Neural cell (in vitro differentiated cells): ENCODE measurements around the gene MMUT. TPM values are rescaled to one million over a fixed set of nuclear protein-coding genes. Genes with fewer than 3 reads are reported as not detected.
A peak's percentile ranks its signal among the peaks of the same experiment; 100 is the strongest.

Experiments used
- H2AFZ ChIP-seq: fragments of 200-600, 300-800 bp; sonication (generic), shearing (Covaris generic); 2 replicates; pipeline ENCODE4 v1.6.0; 2014; ENCODE audit warnings: low read depth, mild to moderate bottlenecking, antibody characterized with exemption, low read length, moderate library complexity
- H3F3A ChIP-seq: fragments of 200-600 bp; shearing (Covaris generic); 2 replicates; pipeline ENCODE4 v1.6.1; 2016; ENCODE audit warnings: mild to moderate bottlenecking, moderate library complexity, mixed read lengths, antibody characterized with exemption, low read length; ENCODE audit not compliant: insufficient read depth, poor library complexity, severe bottlenecking
- H3K27ac ChIP-seq: fragments of 200-600, 300-800 bp; sonication (generic), shearing (Covaris generic); 2 replicates; pipeline ENCODE4 v1.5.1; 2014; ENCODE audit warnings: mild to moderate bottlenecking, low read length, moderate library complexity
- H3K27me3 ChIP-seq: fragments of 300-800, 200-600 bp; sonication (generic), shearing (Covaris generic); 2 replicates; pipeline ENCODE4 v1.6.0; 2014; ENCODE audit warnings: mild to moderate bottlenecking, low read depth, low read length, moderate library complexity; ENCODE audit not compliant: insufficient read depth
- H3K36me3 ChIP-seq: fragments of 300-800, 200-600 bp; sonication (generic), shearing (Covaris generic); 2 replicates; pipeline ENCODE4 v1.5.1; 2014; ENCODE audit warnings: mild to moderate bottlenecking, antibody characterized with exemption, low read length, moderate library complexity; ENCODE audit not compliant: insufficient read depth
- H3K4me2 ChIP-seq: fragments of 300-800, 200-600 bp; sonication (generic), shearing (Covaris generic); 2 replicates; pipeline ENCODE4 v1.6.0; 2014; ENCODE audit warnings: mild to moderate bottlenecking, low read length
- H3K4me3 ChIP-seq: fragments of 300-800, 200-600 bp; sonication (generic), shearing (Covaris generic); 2 replicates; pipeline ENCODE4 v1.5.1; 2014; ENCODE audit warnings: mild to moderate bottlenecking, low read length, moderate library complexity
- H3K79me2 ChIP-seq: fragments of 200-600 bp; shearing (Covaris generic); replicated peaks from 2 replicates; pipeline ENCODE4 v1.6.0; 2014; ENCODE audit warnings: mild to moderate bottlenecking, low read length, moderate library complexity; ENCODE audit not compliant: insufficient read depth
- H3K9ac ChIP-seq: fragments of 300-800, 200-600 bp; sonication (generic), shearing (Covaris generic); 2 replicates; pipeline ENCODE4 v1.6.1; 2016; ENCODE audit warnings: mild to moderate bottlenecking, low read length, mixed read lengths
- H3K9me2 ChIP-seq: fragments of 200-600 bp; shearing (Covaris generic); 2 replicates; pipeline ENCODE4 v1.6.1; 2016; ENCODE audit warnings: mild to moderate bottlenecking, low read length, mixed read lengths; ENCODE audit not compliant: insufficient read depth
- H3K9me3 ChIP-seq: fragments of 200-600, 300-800 bp; sonication (generic), shearing (Covaris generic); 2 replicates; pipeline ENCODE4 v1.6.1; 2016; ENCODE audit warnings: mild to moderate bottlenecking, mixed run types, low read length, moderate library complexity, mixed read lengths
- H4K20me1 ChIP-seq: fragments of 200-600 bp; shearing (Covaris generic); 2 replicates; pipeline ENCODE4 v1.6.1; 2016; ENCODE audit warnings: mild to moderate bottlenecking, mixed run types; ENCODE audit not compliant: insufficient read depth
- EP300 ChIP-seq: fragments of 450-650 bp; conservative IDR thresholded peaks from 2 replicates; pipeline ENCODE4 v1.6.1; 2014; ENCODE audit warnings: antibody characterized with exemption, mild to moderate bottlenecking, moderate library complexity; ENCODE audit not compliant: poor library complexity, severe bottlenecking
- EZH2 ChIP-seq: fragments of 200-600, 300-800 bp; shearing (Covaris generic), sonication (generic); IDR thresholded peaks from 2 replicates; pipeline ENCODE4 v1.6.1; 2014; ENCODE audit warnings: antibody characterized with exemption, low read length, borderline replicate concordance, mild to moderate bottlenecking; ENCODE audit not compliant: insufficient read depth, poor library complexity, severe bottlenecking
- MXI1 ChIP-seq: fragments of 450-650 bp; conservative IDR thresholded peaks from 2 replicates; pipeline ENCODE4 v1.6.1; 2014; ENCODE audit warnings: antibody characterized with exemption, mild to moderate bottlenecking; ENCODE audit not compliant: poor library complexity, severe bottlenecking
- POLR2AphosphoS5 ChIP-seq: IDR thresholded peaks from 2 replicates; pipeline ENCODE4 v1.6.1; 2012
- RAD21 ChIP-seq: fragments of 450-650 bp; conservative IDR thresholded peaks from 2 replicates; pipeline ENCODE4 v1.6.1; 2014; ENCODE audit warnings: antibody characterized with exemption, mild to moderate bottlenecking, moderate library complexity
- SMC3 ChIP-seq: fragments of 450-650 bp; conservative IDR thresholded peaks from 2 replicates; pipeline ENCODE4 v1.6.1; 2014; ENCODE audit warnings: antibody characterized with exemption, mild to moderate bottlenecking, moderate library complexity; ENCODE audit not compliant: poor library complexity
- TAF1 ChIP-seq: IDR thresholded peaks from 2 replicates; pipeline ENCODE4 v1.6.1; 2012; ENCODE audit warnings: low read depth
- polyA plus RNA-seq: library from polyadenylated mRNA; depleted of rRNA; stranded (reverse); fragments of >200 nt; gene quantifications from 2 replicates; pipeline ENCODE4 v1.2.3, GENCODE V29; 2014
- TF ChIP-seq, protein P1 (sequence below): IDR thresholded peaks from 2 replicates; pipeline ENCODE4 v1.6.1; 2012; ENCODE audit warnings: borderline replicate concordance
- TF ChIP-seq, protein P2 (sequence below): fragments of 450-650 bp; IDR thresholded peaks from 2 replicates; pipeline ENCODE4 v1.5.1; 2014; ENCODE audit warnings: antibody characterized with exemption, mild to moderate bottlenecking, moderate library complexity; ENCODE audit not compliant: poor library complexity, severe bottlenecking

MMUT gene
- polyA plus RNA-seq, 1 donor from 2014 or later: 24.0 TPM

DNA sequence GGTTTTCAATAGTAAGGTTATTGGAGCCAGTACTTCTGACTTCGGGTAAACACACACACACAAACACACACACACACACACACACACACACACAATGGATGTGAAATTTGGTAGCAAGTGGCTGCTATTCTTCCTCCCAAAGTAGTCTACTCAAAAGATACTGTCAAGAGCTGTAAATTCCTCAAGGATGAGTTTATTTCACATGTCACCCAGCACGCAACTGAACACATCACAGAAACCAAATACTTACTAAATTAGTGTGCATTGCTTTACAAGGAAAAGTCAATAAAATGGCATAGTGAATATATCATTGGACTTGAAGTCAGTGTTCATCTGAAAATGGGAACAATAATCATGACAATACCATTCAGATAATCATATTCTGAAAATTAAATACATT, 32.9 kb downstream of the MMUT start:
- no peak overlapping the region for H3K27ac ChIP-seq
- no peak overlapping the region for H3K4me2 ChIP-seq
- H2AFZ ChIP-seq: no peak overlapping the region
- H3K9me3 ChIP-seq: no peaks in the 10 kb centered on the region
- no peak overlapping the region for H3K4me3 ChIP-seq
- no peak for TF ChIP-seq EZH2
- TF ChIP-seq SMC3: no peak
- TF ChIP-seq, protein P1, sequence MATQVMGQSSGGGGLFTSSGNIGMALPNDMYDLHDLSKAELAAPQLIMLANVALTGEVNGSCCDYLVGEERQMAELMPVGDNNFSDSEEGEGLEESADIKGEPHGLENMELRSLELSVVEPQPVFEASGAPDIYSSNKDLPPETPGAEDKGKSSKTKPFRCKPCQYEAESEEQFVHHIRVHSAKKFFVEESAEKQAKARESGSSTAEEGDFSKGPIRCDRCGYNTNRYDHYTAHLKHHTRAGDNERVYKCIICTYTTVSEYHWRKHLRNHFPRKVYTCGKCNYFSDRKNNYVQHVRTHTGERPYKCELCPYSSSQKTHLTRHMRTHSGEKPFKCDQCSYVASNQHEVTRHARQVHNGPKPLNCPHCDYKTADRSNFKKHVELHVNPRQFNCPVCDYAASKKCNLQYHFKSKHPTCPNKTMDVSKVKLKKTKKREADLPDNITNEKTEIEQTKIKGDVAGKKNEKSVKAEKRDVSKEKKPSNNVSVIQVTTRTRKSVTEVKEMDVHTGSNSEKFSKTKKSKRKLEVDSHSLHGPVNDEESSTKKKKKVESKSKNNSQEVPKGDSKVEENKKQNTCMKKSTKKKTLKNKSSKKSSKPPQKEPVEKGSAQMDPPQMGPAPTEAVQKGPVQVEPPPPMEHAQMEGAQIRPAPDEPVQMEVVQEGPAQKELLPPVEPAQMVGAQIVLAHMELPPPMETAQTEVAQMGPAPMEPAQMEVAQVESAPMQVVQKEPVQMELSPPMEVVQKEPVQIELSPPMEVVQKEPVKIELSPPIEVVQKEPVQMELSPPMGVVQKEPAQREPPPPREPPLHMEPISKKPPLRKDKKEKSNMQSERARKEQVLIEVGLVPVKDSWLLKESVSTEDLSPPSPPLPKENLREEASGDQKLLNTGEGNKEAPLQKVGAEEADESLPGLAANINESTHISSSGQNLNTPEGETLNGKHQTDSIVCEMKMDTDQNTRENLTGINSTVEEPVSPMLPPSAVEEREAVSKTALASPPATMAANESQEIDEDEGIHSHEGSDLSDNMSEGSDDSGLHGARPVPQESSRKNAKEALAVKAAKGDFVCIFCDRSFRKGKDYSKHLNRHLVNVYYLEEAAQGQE: no peak
- TF ChIP-seq MXI1: no peak
- no peak for TF ChIP-seq TAF1
- no peak for TF ChIP-seq RAD21
- TF ChIP-seq, protein P2, sequence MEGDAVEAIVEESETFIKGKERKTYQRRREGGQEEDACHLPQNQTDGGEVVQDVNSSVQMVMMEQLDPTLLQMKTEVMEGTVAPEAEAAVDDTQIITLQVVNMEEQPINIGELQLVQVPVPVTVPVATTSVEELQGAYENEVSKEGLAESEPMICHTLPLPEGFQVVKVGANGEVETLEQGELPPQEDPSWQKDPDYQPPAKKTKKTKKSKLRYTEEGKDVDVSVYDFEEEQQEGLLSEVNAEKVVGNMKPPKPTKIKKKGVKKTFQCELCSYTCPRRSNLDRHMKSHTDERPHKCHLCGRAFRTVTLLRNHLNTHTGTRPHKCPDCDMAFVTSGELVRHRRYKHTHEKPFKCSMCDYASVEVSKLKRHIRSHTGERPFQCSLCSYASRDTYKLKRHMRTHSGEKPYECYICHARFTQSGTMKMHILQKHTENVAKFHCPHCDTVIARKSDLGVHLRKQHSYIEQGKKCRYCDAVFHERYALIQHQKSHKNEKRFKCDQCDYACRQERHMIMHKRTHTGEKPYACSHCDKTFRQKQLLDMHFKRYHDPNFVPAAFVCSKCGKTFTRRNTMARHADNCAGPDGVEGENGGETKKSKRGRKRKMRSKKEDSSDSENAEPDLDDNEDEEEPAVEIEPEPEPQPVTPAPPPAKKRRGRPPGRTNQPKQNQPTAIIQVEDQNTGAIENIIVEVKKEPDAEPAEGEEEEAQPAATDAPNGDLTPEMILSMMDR: no peak
- no peak for TF ChIP-seq POLR2AphosphoS5
- no peak for TF ChIP-seq EP300
- no peaks in the 10 kb centered on the region for H3K27me3 ChIP-seq
- H3K79me2 ChIP-seq: no peaks in the 10 kb centered on the region
- no peaks in the 10 kb centered on the region for H3F3A ChIP-seq
- H3K36me3 ChIP-seq: peaks cover 10% of the 10 kb centered on the region
- no peaks in the 10 kb centered on the region for H3K9me2 ChIP-seq
- no peaks in the 10 kb centered on the region for H4K20me1 ChIP-seq
- no peak overlapping the region for H3K9ac ChIP-seq

DNA sequence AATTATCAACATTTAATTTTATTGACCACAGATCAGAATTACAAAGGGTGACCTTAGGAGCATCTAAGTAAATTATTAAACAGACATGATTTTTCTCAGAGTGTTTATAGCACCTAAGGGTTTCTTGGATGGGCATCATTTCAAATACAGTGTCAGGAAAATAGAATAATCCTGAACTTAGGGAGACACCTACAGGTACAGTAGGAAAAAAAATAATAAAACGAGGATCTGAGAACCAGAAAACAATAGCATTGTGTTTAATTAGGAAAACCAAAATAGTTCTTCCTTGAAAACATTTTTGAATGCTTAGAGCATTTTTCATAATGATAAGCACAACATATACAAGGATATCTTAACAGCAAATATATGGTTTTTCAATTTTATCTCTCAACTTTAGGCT, 39.2 kb downstream of the MMUT start:
- H3F3A ChIP-seq: no peaks in the 10 kb centered on the region
- H3K4me3 ChIP-seq: no peak overlapping the region
- no peaks in the 10 kb centered on the region for H3K9me3 ChIP-seq
- no peak overlapping the region for H3K9ac ChIP-seq
- TF ChIP-seq, protein P2: peak; percentile 81
- no peak for TF ChIP-seq POLR2AphosphoS5
- TF ChIP-seq EP300: no peak
- TF ChIP-seq TAF1: no peak
- TF ChIP-seq, protein P1: no peak
- TF ChIP-seq EZH2: no peak
- TF ChIP-seq SMC3: peak; percentile 81
- peak; percentile 87 for TF ChIP-seq RAD21
- TF ChIP-seq MXI1: no peak
- H2AFZ ChIP-seq: no peak overlapping the region
- no peak overlapping the region for H3K27ac ChIP-seq
- no peaks in the 10 kb centered on the region for H3K9me2 ChIP-seq
- H4K20me1 ChIP-seq: no peaks in the 10 kb centered on the region
- no peak overlapping the region for H3K4me2 ChIP-seq
- H3K79me2 ChIP-seq: no peaks in the 10 kb centered on the region
- H3K27me3 ChIP-seq: no peaks in the 10 kb centered on the region
- no peaks in the 10 kb centered on the region for H3K36me3 ChIP-seq
